ENCODE results near the gene CUX1. TPM values are rescaled to one million over a fixed set of nuclear protein-coding genes. Genes with fewer than 3 reads are reported as not detected.

CUX1 gene
- total and polyA plus RNA-seq, 2 of the 13 experiments (the other 11 are each of a cell fraction or from before 2014, with no cell fraction given) = 13.7 to 14.9 TPM

DNA sequence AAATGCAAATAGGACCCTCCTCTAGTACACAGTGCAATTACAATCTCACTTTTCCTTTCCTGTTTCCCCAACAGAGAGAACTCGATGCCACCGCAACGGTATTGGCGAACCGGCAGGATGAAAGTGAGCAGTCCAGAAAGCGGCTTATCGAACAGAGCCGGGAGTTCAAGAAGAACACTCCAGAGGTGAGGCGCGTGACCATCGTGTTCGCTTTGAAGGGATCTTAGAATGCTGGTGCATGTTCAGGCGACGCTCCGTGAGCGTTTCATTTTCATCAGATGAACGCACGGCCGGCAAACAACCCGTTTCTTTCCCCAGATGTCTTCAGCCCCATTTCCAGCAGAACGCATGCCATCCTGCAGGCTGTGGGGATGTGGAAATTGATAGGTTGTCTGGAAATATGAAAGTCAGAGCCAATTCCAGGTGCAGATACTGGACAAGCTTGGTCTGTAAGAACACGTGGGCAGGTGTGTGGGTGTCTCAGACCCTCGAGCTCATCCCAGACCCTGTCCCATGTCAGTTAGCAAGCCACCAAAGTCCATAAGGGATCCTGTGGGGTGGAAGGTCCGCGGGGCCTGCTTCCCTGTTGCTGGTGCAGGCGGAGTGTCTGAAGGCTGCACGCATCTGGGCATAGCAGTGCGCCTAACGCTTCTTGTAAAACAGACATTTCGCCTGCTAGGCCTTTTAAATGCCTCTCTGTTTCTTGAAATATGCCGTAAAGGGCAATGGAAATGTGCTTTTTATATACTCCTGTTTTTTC is 98.8 kb downstream of the CUX1 start:
- intact Hi-C loops (cut with micrococcal nuclease; ENCODE audit: unreplicated experiment) = no loop called here
- peaks cover 18% of the 10 kb centered on the region for H3K79me2 ChIP-seq (ENCODE audit: insufficient read depth, low read length)

More for the DNA sequence above, 98.8 kb downstream of the CUX1 start:
- ChIA-PET CTCF (ENCODE audit: low intra/inter-chr PET ratio, low total read pairs) (no interaction called here), POLR2A (no interaction called here)
- Histone ChIP-seq H3K4me3 (replicated peaks in 1 of 3; ENCODE audit: insufficient read depth in 1 of 3, low read depth in 2 of 3, low read length in 3 of 3) (no peak overlapping the region), H3K9me3 (ENCODE audit: low read length) (no peaks in the 10 kb centered on the region), H3K27me3 (ENCODE audit: control insufficient read depth in 1 of 2, insufficient read depth in 2 of 2, low read length in 2 of 2) (no peaks in the 10 kb centered on the region), H3K27ac (ENCODE audit: extremely low read length, insufficient read depth, low read length) (no peak overlapping the region), H3K9ac (ENCODE audit: insufficient read depth, low read depth, low read length) (no peak overlapping the region), H3K4me2 (ENCODE audit: low read depth, low read length) (no peak overlapping the region), H3K4me1 (ENCODE audit: insufficient read depth, low read length) (peaks cover 14% of the 10 kb centered on the region), H2AFZ (ENCODE audit: low read length) (no peak overlapping the region), H3K36me3 (replicated peaks in 1 of 2; ENCODE audit: control insufficient read depth in 1 of 2, insufficient read depth in 2 of 2, low read length in 2 of 2) (peaks cover 12 to 38% of the 10 kb centered on the region in 2 experiments; a peak in 4 of 5 replicates), H4K20me1 (ENCODE audit: insufficient read depth, low read length) (peaks cover 7% of the 10 kb centered on the region)
- ATAC-seq (no peak), DNase-seq (ENCODE audit: low spot score) (no peak), FAIRE-seq (no peak)
- BruUV-seq (replicated peaks) = no TSS peak
- in situ Hi-C loops (cut with HindIII; ENCODE audit: extremely low pct_ligation_motif_present, low pct_unique_long_range_greater_than_20kb) = no loop called here
- TF ChIP-seq KLF13 (CRISPR knock-in tag; IDR thresholded peaks at IDR 0.05) (no peak), PAF1 (CRISPR knock-in tag; IDR thresholded peaks at IDR 0.05) (no peak), NBN (conservative IDR thresholded peaks at IDR 0.05) (no peak), PATZ1 (CRISPR knock-in tag; IDR thresholded peaks at IDR 0.05) (no peak), SNRNP70 (IDR thresholded peaks at IDR 0.05; ENCODE audit: low read depth, low read length) (no peak), KDM2A (CRISPR knock-in tag; IDR thresholded peaks at IDR 0.05; ENCODE audit: borderline replicate concordance, low read depth) (no peak), ZNF414 (CRISPR knock-in tag; IDR thresholded peaks at IDR 0.05) (no peak), FOXC1 (CRISPR knock-in tag; IDR thresholded peaks at IDR 0.05; ENCODE audit: borderline replicate concordance) (no peak), ZNF564 (CRISPR knock-in tag; IDR thresholded peaks at IDR 0.05) (no peak), ZNF644 (CRISPR knock-in tag; IDR thresholded peaks at IDR 0.05; ENCODE audit: low read depth) (no peak), ZNF660 (CRISPR knock-in tag; IDR thresholded peaks at IDR 0.05; ENCODE audit: borderline replicate concordance, low read depth) (no peak), ZNF484 (CRISPR knock-in tag; IDR thresholded peaks at IDR 0.05; ENCODE audit: borderline replicate concordance, low read depth) (no peak), ZNF557 (CRISPR knock-in tag; IDR thresholded peaks at IDR 0.05) (no peak), AGO1 (IDR thresholded peaks at IDR 0.05; ENCODE audit: low read depth, low read length, poor library complexity, severe bottlenecking) (no peak), SALL2 (CRISPR knock-in tag; IDR thresholded peaks at IDR 0.05) (no peak), MXI1 (IDR thresholded peaks at IDR 0.05; ENCODE audit: borderline replicate concordance, low read depth, low read length) (no peak)
- 96% methylated on average over 21 of the region's 31 CpGs for WGBS (ENCODE audit: low lambda C conversion rate)
